ENCODE data around the gene NOL8.
A peak's percentile ranks its signal among the peaks of the same experiment; 100 is the strongest.

NOL8 gene

DNA sequence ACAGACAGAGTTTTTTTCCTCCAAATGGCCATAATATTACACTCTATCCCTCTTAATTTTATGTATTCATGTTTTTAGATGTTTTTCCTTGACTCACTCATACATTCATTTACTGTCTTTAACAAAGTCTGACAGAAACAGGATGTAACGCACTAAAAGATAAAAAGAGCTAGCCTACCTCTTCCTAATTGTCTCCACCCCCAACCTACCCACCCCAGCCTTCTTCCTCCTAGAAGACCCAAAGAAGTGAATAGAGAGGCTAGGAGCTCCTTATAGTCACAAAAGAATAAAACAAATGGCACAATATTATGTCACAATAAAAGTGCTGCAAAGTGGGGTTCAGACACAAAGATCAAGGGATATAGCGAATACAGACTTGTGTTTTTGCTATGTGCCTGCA is 719 bp downstream of the NOL8 start:
- peak; percentile 54 for DNase-seq
- in situ Hi-C loops (cut with MboI; ENCODE audit: low pct_unique_long_range_greater_than_20kb, low sequenced_read_pairs) = loop anchor here (25.0 kb wide), 1 partner anchor 112 kb away; no protein-coding TSS in a partner anchor

DNA sequence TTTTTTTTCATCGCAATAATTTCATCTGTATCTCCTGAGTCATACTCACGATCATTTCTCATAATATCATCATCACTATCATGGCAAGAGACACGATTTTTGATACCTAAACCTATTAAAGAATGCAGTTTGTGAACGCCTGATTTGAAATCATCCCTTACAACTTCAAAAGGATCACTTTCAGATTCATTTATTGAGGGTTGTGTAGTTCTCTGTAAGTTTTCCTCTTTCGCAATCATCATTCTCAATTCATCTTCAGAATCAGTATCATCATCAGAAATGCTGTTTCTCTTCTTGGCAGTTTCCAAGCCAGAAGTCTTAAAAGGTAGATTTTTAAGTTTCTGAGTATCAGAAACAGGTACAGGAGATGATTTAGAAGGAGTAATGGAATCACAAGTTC is 9.7 kb downstream of the NOL8 start:
- no peak for DNase-seq
- in situ Hi-C loops (cut with MboI; ENCODE audit: low pct_unique_long_range_greater_than_20kb, low sequenced_read_pairs) = loop anchor here (25.0 kb wide), 1 partner anchor 103 kb away; no protein-coding TSS in a partner anchor

- in situ Hi-C loops (cut with MboI; ENCODE audit: low pct_unique_long_range_greater_than_20kb, low sequenced_read_pairs) = loop anchor here (25.0 kb wide), 1 partner anchor 101 kb away; no protein-coding TSS in a partner anchor
- DNase-seq = no peak
Measured at GRCh38 chr9:92313624-92314012, 11.5 kb downstream of the NOL8 start.

DNA sequence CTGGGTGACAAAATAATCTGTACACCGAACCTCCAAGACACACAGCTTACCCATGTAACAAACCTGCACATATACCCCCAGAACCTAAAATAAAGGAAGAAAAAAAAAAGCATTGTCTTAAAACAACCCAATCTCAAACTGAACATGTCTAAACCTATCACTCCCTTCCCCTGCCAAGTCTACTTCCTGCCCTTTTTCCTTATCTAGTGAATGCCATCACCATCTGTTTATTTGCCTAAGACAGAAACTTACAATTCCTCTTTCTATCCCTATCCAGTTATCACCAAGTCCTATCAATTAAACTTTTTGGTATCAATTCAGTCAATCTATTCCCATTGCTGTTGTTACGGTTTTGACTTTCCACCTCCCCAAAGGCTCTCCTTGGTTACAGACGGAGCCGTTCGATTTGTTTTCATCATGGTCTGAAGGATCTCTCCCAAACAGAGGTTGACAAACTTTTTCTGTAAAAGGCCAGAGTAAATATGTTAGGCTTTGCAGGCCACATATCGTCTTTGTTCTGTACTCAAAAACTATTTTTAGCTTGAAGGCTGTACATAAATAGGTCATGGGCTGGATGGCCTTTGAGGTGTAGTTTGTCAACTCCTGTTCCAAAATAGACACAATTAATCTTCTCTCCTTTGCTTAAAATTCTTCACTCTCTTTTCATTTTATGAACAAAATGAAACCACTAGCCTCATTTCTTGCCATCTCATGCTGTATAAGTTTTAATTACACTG is 12.1 kb downstream of the NOL8 start:
- in situ Hi-C loops (cut with MboI; ENCODE audit: low pct_unique_long_range_greater_than_20kb, low sequenced_read_pairs) = loop anchor here (25.0 kb wide), 1 partner anchor 101 kb away; no protein-coding TSS in a partner anchor
- peak; percentile 87 for DNase-seq

DNA sequence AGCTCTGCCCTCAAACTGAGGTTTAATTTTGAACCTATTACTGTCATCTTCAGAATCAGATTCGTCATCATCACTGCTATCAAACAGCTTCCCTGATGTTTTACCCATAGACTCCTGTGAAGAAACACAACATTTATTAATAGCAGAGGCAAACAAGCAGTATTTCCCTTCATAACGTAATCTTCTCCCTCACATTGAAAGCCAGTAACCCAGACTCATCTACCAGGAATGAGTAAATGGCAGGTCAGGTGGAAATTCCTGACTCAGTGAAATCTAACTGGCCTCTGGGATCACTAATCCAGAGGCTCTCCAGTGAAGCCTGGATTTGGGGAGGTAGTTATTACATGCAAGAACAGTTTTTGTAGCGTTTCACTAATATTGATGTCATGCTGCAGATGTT is 14.6 kb downstream of the NOL8 start:
- in situ Hi-C loops (cut with MboI; ENCODE audit: low pct_unique_long_range_greater_than_20kb, low sequenced_read_pairs) = loop anchor here (25.0 kb wide), 1 partner anchor 98 kb away; no protein-coding TSS in a partner anchor
- no peak for DNase-seq

DNA sequence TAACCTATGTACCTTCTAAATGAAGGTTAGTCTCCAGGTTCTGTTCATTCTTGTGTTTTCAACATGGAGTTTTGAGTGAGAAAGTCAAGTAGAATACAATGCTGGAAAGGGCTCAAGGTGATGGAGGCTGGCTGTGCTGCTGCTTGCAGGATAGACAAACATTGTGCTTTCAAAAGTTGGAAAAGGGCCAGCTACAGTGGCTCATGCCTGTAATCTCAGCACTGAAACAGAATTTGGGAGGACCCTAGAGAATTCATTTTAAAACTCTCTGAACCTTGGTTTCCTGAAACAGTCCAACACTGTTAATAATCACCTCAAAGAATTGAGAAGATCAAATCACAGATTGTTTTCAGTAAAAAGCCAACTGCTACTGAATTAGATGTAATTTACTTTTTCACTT is 16.3 kb downstream of the NOL8 start:
- no peak for DNase-seq
- in situ Hi-C loops (cut with MboI; ENCODE audit: low pct_unique_long_range_greater_than_20kb, low sequenced_read_pairs) = loop anchor here (25.0 kb wide), 1 partner anchor 97 kb away; no protein-coding TSS in a partner anchor

DNA sequence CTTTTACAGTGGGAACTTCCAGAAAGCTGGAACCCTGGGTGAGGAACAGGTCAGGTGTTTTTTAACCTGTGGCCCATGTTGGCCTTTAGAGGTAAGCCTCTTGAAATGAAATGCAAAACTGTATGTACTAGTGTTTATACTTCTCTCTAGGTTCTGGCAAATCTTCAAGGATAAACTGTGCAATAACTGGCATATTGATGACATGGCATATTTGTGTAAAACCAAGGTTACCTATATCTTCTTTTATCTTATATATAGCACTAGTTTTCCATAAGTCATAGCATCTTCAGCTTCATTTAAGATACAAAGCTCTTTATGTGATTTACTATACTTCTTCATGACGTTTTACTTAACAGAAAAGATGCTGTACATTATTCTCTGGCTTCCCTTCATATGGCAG is 24.2 kb downstream of the NOL8 start:
- no peak for DNase-seq

GRCh38 chr9:92299116-92299515 is 26.0 kb downstream of the NOL8 start:
- DNase-seq = peak; percentile 77
- in situ Hi-C loops (cut with MboI; ENCODE audit: low pct_unique_long_range_greater_than_20kb, low sequenced_read_pairs) = no loop called here

More for the DNA sequence above, 24.2 kb downstream of the NOL8 start:
- in situ Hi-C loops (cut with MboI; ENCODE audit: low pct_unique_long_range_greater_than_20kb, low sequenced_read_pairs) = loop anchor here (25.0 kb wide), 1 partner anchor 89 kb away; no protein-coding TSS in a partner anchor

DNA sequence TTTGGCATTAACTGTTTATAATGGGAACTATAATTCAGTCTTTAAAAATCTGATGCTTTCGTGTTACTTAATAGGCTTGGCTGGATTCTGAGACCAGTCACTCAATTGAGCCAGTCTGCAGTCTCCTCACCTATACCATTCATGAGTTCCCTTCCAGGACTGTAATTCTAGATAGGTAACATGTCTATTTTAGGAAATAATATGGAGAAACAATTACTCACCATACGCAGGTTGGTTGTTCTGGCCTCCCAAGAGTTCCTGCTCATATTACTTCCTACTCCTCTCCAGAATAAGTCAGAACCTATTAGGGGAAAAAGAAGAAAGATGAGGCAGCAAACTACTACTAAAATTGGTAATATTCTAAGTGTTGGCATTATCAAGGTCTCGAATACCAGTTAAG is 27.1 kb downstream of the NOL8 start:
- DNase-seq = no peak
- in situ Hi-C loops (cut with MboI; ENCODE audit: low pct_unique_long_range_greater_than_20kb, low sequenced_read_pairs) = no loop called here

DNA sequence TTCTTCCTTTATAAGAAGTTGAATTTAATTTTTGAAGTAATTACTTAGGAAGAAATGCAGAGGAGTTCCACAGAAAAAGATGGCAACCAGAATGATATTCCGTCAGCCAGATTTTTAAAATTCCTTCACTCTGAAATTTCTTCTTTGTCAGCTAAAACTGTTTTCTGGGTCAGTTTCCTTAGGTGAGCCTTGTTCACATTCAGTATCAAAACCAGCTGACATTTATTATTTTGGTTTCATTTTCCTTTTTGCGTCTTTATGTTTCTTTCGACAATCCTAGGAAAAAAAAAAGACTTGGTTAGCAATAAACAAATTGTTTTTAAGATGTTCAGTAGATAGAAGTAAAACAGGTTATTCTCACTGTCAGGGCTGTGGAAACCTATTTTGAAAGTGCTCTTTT is 27.5 kb downstream of the NOL8 start:
- in situ Hi-C loops (cut with MboI; ENCODE audit: low pct_unique_long_range_greater_than_20kb, low sequenced_read_pairs) = no loop called here
- no peak for DNase-seq

DNA sequence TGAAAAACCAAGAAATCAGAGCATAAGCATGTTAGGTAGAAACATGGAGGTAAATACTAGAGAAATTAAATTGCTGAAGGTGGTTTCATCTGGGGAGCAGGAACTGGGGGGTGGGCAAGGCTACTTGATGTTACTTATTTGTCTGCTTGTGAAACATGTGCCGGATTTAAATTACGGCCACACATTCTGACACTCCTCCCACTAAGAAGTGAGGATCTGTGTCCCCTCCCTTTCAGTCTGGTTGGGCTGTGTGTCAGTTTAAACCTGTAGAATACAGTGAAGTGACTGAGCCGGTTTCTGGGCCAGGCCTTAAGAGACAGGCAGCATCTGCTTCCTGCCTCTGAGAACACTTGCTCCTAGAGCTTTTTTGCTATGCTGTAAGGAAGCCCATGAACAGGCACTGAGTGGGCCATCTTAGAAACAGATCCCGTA is 29.3 kb downstream of the NOL8 start:
- in situ Hi-C loops (cut with MboI; ENCODE audit: low pct_unique_long_range_greater_than_20kb, low sequenced_read_pairs) = no loop called here
- peak; percentile 91 for DNase-seq

DNA sequence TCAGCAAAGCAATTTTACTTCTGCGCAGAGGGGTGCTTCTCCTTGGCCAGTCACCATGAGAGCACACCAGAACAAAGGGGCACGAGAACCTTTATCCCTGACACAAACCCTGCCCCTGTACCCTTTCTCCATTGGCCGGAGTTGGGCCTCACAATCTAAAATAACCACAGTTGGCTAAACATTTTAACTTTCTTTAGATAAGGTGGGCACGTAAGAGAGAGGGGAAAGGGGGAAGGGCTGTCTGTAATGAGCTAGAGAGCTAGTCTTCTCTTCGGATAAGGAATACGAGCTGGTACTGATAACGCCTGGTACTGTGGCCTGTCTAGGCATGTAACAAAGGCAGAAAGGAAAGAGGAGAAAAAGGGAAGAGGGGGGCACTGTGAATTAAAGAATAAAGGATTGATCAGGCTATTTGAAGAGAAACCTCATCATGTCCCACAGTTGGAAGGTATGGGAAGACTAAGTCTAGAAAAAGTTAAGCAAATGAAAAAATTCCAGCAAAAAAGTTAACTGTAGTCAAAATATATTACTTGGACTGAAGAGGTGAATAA is 29.8 kb downstream of the NOL8 start:
- peak; percentile 20 for DNase-seq
- in situ Hi-C loops (cut with MboI; ENCODE audit: low pct_unique_long_range_greater_than_20kb, low sequenced_read_pairs) = no loop called here

DNA sequence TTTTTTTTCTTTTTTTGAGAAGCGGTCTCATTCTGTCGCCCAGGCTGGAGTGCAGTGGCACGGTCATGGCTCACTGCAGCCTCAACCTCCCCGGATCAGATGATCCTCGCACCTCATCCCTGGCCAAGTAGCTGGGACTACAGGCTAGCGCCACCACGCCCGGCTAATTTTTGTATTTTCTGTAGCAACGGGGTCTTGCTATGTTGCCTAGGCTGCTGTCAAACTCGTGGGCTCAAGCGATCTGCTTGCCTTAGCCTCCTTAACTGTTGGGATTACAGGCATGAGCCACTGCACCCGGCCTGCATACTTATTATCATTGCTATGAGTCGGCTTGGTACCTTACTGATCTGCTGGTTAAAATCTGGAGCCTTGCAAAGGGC is 30.9 kb downstream of the NOL8 start:
- no peak for DNase-seq
- in situ Hi-C loops (cut with MboI; ENCODE audit: low pct_unique_long_range_greater_than_20kb, low sequenced_read_pairs) = no loop called here

GRCh38 chr9:92293452-92294296 is 31.5 kb downstream of the NOL8 start, which contains the start of gene IARS1:
Gene IARS1 (minus strand): TSS chr9:92293697. CDS start chr9:92289419, 4,278 bp downstream.
- in situ Hi-C loops (cut with MboI; ENCODE audit: low pct_unique_long_range_greater_than_20kb, low sequenced_read_pairs) = no loop called here
- peak; percentile 100 for DNase-seq

DNA sequence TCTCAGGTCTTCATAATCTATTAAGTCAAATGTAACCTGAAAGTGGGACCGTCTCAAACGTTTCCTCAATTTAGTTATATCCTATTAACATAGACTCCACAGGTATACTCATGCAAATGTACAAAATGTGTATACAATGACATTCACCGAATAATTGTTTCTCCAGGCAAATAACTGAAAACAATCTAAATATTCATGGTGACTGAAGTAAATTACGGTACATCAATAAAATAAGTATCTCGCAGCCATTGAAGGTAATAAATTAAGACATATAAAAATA is 32.1 kb downstream of the NOL8 start:
- no peak for DNase-seq
- in situ Hi-C loops (cut with MboI; ENCODE audit: low pct_unique_long_range_greater_than_20kb, low sequenced_read_pairs) = no loop called here

- DNase-seq = peak; percentile 70
- in situ Hi-C loops (cut with MboI; ENCODE audit: low pct_unique_long_range_greater_than_20kb, low sequenced_read_pairs) = no loop called here
Measured at GRCh38 chr9:92292338-92293074, 32.6 kb downstream of the NOL8 start.

GRCh38 chr9:92291577-92291976 is 33.6 kb downstream of the NOL8 start:
- in situ Hi-C loops (cut with MboI; ENCODE audit: low pct_unique_long_range_greater_than_20kb, low sequenced_read_pairs) = no loop called here

GRCh38 chr9:92290785-92291429 is 34.2 kb downstream of the NOL8 start:
- no peak for DNase-seq
- in situ Hi-C loops (cut with MboI; ENCODE audit: low pct_unique_long_range_greater_than_20kb, low sequenced_read_pairs) = no loop called here

More at GRCh38 chr9:92291577-92291976, 33.6 kb downstream of the NOL8 start:
- DNase-seq = no peak

Data from KBM-7 (cell line).